ENCODE data around the gene EXOSC3. TPM values are rescaled to one million over a fixed set of nuclear protein-coding genes. Genes with fewer than 3 reads are reported as not detected.

EXOSC3 gene
- total RNA-seq, 1 donor from 2014 or later = 37.6 TPM

DNA sequence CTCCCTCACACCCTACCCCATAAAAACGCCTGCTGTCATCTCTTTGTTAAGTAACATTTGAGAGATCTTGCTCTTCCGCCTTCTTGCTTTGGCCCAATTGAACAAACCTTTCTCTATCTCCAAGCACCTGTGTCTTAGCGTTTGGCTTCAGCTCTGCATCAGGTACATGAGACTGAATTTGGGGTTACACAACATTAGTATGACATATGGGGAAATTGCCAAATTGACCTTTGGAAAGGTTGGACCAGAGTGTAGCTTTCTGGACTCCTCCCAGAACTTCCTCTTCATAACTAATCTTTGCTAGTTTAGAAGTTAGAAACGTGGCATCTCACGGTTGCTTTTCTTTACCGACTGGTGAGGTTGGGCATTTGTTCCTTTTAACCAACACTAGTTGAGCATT lies 3.5 kb upstream of the EXOSC3 start:
- Mint-ChIP-seq H3K27me3 (ENCODE audit: low read depth) (no peaks in the 10 kb centered on the region), H3K27ac (no peak overlapping the region), H3K36me3 (no peaks in the 10 kb centered on the region), H3K4me3 (no peak overlapping the region), H3K9me3 (no peaks in the 10 kb centered on the region), H3K4me1 (peaks cover 13% of the 10 kb centered on the region)
- no peak for DNase-seq (ENCODE audit: low spot score in 2 of 2, unreplicated experiment in 2 of 2)
- TF ChIP-seq, protein P1, sequence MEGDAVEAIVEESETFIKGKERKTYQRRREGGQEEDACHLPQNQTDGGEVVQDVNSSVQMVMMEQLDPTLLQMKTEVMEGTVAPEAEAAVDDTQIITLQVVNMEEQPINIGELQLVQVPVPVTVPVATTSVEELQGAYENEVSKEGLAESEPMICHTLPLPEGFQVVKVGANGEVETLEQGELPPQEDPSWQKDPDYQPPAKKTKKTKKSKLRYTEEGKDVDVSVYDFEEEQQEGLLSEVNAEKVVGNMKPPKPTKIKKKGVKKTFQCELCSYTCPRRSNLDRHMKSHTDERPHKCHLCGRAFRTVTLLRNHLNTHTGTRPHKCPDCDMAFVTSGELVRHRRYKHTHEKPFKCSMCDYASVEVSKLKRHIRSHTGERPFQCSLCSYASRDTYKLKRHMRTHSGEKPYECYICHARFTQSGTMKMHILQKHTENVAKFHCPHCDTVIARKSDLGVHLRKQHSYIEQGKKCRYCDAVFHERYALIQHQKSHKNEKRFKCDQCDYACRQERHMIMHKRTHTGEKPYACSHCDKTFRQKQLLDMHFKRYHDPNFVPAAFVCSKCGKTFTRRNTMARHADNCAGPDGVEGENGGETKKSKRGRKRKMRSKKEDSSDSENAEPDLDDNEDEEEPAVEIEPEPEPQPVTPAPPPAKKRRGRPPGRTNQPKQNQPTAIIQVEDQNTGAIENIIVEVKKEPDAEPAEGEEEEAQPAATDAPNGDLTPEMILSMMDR (IDR thresholded peaks at IDR 0.05; ENCODE audit: unreplicated experiment) = no peak

DNA sequence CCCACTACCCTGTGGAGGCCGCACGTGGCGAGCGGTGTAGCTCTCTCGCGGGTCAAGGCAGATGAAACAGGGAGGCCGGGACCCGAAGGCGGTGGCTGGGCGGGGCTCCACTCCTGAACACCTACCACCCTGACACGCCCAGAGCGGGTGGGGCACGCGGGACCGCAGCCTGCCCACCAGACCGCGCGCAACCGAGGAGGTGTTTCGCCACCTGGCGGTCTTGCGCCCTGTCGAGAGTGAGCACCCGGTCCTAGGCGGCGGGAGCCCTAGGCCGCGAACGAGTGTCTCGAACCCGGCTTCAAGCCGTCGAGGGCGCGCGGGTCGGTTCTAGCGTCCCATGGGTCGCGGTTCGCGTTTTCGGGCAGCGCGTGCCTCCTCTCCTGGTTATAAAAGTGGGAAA lies 2.2 kb upstream of the EXOSC3 start:
- Mint-ChIP-seq H3K27ac (no peak overlapping the region), H3K4me1 (peaks cover 19% of the 10 kb centered on the region), H3K36me3 (peaks cover 8% of the 10 kb centered on the region), H3K27me3 (ENCODE audit: low read depth) (no peaks in the 10 kb centered on the region), H3K9me3 (no peaks in the 10 kb centered on the region), H3K4me3 (no peak overlapping the region)
- DNase-seq (ENCODE audit: low spot score in 2 of 2, unreplicated experiment in 2 of 2) = no peak
- TF ChIP-seq, protein P1 (IDR thresholded peaks at IDR 0.05; ENCODE audit: unreplicated experiment) = no peak

DNA sequence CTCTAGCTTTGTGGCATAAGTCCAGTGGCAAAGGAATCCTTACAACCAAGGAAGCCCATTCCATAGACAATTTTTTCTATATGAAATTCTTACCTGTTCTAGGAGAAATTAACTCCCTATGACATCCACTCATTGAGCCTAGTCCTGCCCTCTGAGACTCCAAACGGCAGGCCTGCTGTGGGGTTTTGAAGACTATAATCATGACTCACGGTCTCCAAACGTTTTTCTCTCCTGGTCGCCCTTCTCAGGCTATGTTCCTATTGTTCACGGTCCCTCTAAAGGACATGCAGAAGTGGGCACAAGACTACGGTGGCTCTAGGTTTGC lies 611 bp downstream of the EXOSC3 start:
- H3K27ac Mint-ChIP-seq = peak overlapping the region; percentile 98
- no peaks in the 10 kb centered on the region for H3K9me3 Mint-ChIP-seq
- no peak for DNase-seq (ENCODE audit: low spot score in 2 of 2, unreplicated experiment in 2 of 2)
- no peaks in the 10 kb centered on the region for H3K27me3 Mint-ChIP-seq (ENCODE audit: low read depth)
- H3K36me3 Mint-ChIP-seq = peaks cover 12% of the 10 kb centered on the region
- H3K4me3 Mint-ChIP-seq = peak overlapping the region; percentile 98
- H3K4me1 Mint-ChIP-seq = peaks cover 19% of the 10 kb centered on the region
- TF ChIP-seq, protein P1 (IDR thresholded peaks at IDR 0.05; ENCODE audit: unreplicated experiment) = no peak

DNA sequence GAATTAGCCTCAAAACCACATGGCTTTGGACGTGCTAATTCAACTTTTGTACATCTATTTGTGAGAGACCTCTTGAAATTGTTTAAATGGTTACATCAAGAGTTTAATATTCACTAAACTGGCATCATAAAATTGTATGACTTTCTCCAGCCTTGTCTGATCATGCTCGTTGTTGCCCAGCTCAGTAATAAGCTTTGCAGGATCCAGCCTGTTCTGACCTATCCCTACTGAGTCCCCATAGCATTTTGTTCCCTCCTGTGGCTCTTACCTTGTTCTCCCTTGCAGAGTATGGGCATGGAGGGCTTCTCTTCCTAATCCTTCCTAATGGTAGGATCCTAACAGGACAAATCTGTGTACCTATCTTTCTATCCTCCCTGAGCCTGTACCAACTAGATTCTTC lies 6.3 kb downstream of the EXOSC3 start:
- no peak overlapping the region for H3K27ac Mint-ChIP-seq

DNA sequence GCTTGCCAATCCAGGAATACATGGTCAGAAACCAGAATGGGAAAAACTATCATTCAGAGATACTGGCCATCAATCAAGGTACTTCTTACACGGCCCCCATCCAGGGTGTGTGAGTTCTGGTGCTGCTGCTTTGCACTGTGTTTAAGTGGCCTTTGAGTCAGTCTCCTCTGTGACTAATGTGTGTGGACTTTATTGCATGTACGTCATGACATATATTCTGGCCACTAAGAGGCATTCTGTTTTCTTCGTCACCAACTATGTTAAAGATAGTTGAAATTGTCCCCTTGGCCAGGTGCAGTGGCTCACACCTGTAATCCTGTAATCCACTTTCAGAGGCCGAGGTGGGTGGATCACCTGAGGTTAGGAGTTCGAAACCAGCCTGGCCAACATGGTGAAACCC lies 8.5 kb downstream of the EXOSC3 start:
- Mint-ChIP-seq H3K4me1 (no peaks in the 10 kb centered on the region), H3K4me3 (no peak overlapping the region), H3K36me3 (peaks cover 34% of the 10 kb centered on the region), H3K27ac (no peak overlapping the region), H3K9me3 (no peaks in the 10 kb centered on the region), H3K27me3 (ENCODE audit: low read depth) (no peaks in the 10 kb centered on the region)
- no peak for DNase-seq (ENCODE audit: low spot score in 2 of 2, unreplicated experiment in 2 of 2)
- TF ChIP-seq, protein P1 (IDR thresholded peaks at IDR 0.05; ENCODE audit: unreplicated experiment) = no peak

More for the DNA sequence above, 6.3 kb downstream of the EXOSC3 start:
- Mint-ChIP-seq H3K4me1 (peaks cover 6% of the 10 kb centered on the region), H3K27me3 (ENCODE audit: low read depth) (no peaks in the 10 kb centered on the region), H3K36me3 (peaks cover 35% of the 10 kb centered on the region), H3K9me3 (no peaks in the 10 kb centered on the region), H3K4me3 (no peak overlapping the region)
- no peak for DNase-seq (ENCODE audit: low spot score in 2 of 2, unreplicated experiment in 2 of 2)
- TF ChIP-seq, protein P1 (IDR thresholded peaks at IDR 0.05; ENCODE audit: unreplicated experiment) = no peak

All from mesothelial cell of epicardium (in vitro differentiated cells).